Activated naive CD4-positive, alpha-beta T cell treated with anti-CD3 and anti-CD28 coated beads, Interleukin-2, amount 10 ng/mL, durations not matched to agents 7 days and 5 days (primary cell): ENCODE data around the gene ALK.

Source experiments
- CTCF ChIA-PET: fragments of 350-600 bp; sonication (Branson Sonifier 250); formaldehyde crosslinking; loops from one replicate; lab custom pipeline; 2021; ENCODE audit warnings: antibody characterized with exemption; lab: Charles Lee
- DNase-seq: peaks from one replicate; pipeline ENCODE4 v3.0.0-alpha.2; 2020
- H3K27ac Mint-ChIP-seq: one replicate; pipeline ENCODE4 v1.8.0; 2021; ENCODE audit warnings: mild to moderate bottlenecking, moderate library complexity, mixed read lengths
- H3K27me3 Mint-ChIP-seq: one replicate; pipeline ENCODE4 v1.8.0; 2021; ENCODE audit warnings: mild to moderate bottlenecking, mixed read lengths
- H3K36me3 Mint-ChIP-seq: one replicate; pipeline ENCODE4 v1.8.0; 2021; ENCODE audit warnings: mixed read lengths
- H3K4me1 Mint-ChIP-seq: one replicate; pipeline ENCODE4 v1.8.0; 2021; ENCODE audit warnings: mixed read lengths
- H3K4me3 Mint-ChIP-seq: one replicate; pipeline ENCODE4 v1.8.0; 2021; ENCODE audit warnings: mild to moderate bottlenecking, moderate library complexity, mixed read lengths
- H3K9me3 Mint-ChIP-seq: one replicate; pipeline ENCODE4 v1.8.0; 2021; ENCODE audit warnings: mixed read lengths

Gene ALK

DNA sequence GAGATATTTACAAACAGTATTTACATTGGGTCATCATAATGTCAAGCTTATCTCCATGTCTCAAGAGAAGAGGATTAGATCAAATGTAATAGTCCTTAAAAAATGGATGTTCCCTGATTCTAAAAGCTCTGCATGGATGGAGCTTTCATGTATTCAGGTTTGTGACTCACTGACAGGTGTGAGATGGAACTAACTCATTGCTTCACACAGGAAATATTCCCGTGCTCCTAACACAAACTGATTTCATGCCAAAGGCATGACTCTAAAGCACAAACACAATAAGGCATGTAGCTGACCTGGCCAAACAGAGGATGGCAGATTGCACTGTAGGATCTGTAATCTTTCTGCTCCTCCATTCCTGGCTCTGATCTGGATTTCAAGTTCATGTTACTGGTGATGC lies 110.0 kb downstream of the ALK start:
- Mint-ChIP-seq H3K27ac (no peak overlapping the region), H3K27me3 (peaks cover 6% of the 10 kb centered on the region), H3K4me3 (no peak overlapping the region), H3K9me3 (no peaks in the 10 kb centered on the region), H3K36me3 (no peaks in the 10 kb centered on the region), H3K4me1 (no peaks in the 10 kb centered on the region)
- CTCF ChIA-PET = no interaction called here
- DNase-seq = no peak

- CTCF ChIA-PET = no interaction called here
These were observed 110.4 kb downstream of the ALK start for GRCh38 chr2:29810956-29811355.

DNA sequence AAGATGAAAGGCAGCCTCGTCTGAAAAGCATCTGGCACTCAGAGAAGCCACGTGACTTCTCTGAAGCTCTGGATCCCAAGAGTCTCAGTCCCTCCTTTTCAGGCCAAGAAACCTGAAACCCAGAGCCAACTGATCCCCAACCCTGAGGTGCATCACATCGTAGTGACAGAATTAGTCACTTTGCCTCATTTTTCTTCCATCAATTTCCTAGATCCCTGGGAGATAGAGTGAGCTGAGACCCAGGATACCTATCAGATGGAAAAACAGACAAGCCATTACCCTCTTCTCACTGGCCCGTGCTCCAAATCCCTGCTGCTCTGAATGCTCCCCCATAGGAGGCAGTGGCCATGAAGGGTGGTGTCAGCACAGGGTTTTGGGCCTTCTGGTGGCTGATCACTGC lies 113.1 kb downstream of the ALK start:
- Mint-ChIP-seq H3K9me3 (no peaks in the 10 kb centered on the region), H3K4me3 (no peak overlapping the region), H3K27me3 (peaks cover 6% of the 10 kb centered on the region), H3K27ac (no peak overlapping the region), H3K4me1 (no peaks in the 10 kb centered on the region), H3K36me3 (no peaks in the 10 kb centered on the region)
- CTCF ChIA-PET = no interaction called here
- DNase-seq = no peak

More at GRCh38 chr2:29810956-29811355, 110.4 kb downstream of the ALK start:
- Mint-ChIP-seq H3K36me3 (no peaks in the 10 kb centered on the region), H3K4me3 (no peak overlapping the region), H3K9me3 (no peaks in the 10 kb centered on the region), H3K4me1 (no peaks in the 10 kb centered on the region), H3K27ac (no peak overlapping the region), H3K27me3 (peaks cover 6% of the 10 kb centered on the region)
- no peak for DNase-seq

DNA sequence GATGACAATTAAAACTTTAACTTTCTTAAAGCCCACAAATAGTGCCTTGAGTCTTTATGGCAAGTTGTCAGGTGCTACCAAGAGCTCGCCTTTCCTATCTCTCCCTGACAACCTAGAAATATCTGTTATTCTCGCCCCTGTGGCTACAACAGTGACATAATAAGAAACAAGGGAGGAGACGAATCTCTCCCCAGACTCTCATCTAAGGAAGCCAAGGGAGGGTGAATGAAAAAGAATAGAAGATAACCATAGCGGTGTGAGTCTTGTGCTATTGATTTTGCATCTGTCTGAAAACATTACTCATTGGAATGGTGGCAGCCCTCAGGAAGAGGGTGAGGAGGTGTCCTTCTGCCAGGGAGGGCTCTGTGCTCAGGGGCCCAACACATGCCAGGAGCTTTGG lies 114.3 kb downstream of the ALK start:
- no peak overlapping the region for H3K27ac Mint-ChIP-seq
- peaks cover 6% of the 10 kb centered on the region for H3K27me3 Mint-ChIP-seq
- CTCF ChIA-PET = no interaction called here
- DNase-seq = no peak
- H3K36me3 Mint-ChIP-seq = no peaks in the 10 kb centered on the region
- H3K9me3 Mint-ChIP-seq = no peaks in the 10 kb centered on the region
- H3K4me1 Mint-ChIP-seq = no peaks in the 10 kb centered on the region
- no peak overlapping the region for H3K4me3 Mint-ChIP-seq

GRCh38 chr2:29806461-29806860 lies 114.9 kb downstream of the ALK start:
- H3K4me1 Mint-ChIP-seq = no peaks in the 10 kb centered on the region
- no peaks in the 10 kb centered on the region for H3K9me3 Mint-ChIP-seq
- H3K36me3 Mint-ChIP-seq = no peaks in the 10 kb centered on the region
- DNase-seq = no peak
- H3K27me3 Mint-ChIP-seq = peaks cover 6% of the 10 kb centered on the region
- H3K27ac Mint-ChIP-seq = no peak overlapping the region
- CTCF ChIA-PET = no interaction called here
- H3K4me3 Mint-ChIP-seq = no peak overlapping the region

GRCh38 chr2:29804671-29805070 lies 116.7 kb downstream of the ALK start:
- Mint-ChIP-seq H3K4me1 (no peaks in the 10 kb centered on the region), H3K4me3 (no peak overlapping the region), H3K9me3 (no peaks in the 10 kb centered on the region), H3K27me3 (peaks cover 6% of the 10 kb centered on the region), H3K36me3 (no peaks in the 10 kb centered on the region), H3K27ac (no peak overlapping the region)
- CTCF ChIA-PET = no interaction called here
- no peak for DNase-seq

DNA sequence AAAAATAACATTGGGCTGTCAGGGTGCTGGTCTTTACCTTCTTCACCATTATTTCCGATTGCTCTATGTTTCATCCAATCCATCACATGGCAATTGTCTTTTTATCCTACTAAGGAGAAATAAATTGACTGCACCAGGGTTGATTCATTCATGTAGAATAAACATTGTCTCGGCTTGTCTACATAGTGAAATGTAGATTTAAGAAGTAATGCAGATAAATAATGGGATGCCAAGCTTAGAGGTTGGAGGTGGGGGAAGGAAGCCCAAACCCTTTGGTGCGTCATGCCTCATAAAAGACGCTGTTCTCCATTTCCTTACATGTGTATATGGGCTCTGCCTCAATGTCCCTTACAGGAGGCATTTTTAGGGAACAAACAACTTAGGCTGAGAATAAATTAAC lies 117.8 kb downstream of the ALK start:
- Mint-ChIP-seq H3K36me3 (no peaks in the 10 kb centered on the region), H3K9me3 (no peaks in the 10 kb centered on the region), H3K27me3 (peaks cover 5% of the 10 kb centered on the region), H3K27ac (no peak overlapping the region), H3K4me3 (no peak overlapping the region), H3K4me1 (no peaks in the 10 kb centered on the region)
- no peak for DNase-seq
- CTCF ChIA-PET = no interaction called here

- no peak overlapping the region for H3K27ac Mint-ChIP-seq
- no peaks in the 10 kb centered on the region for H3K36me3 Mint-ChIP-seq
- H3K4me3 Mint-ChIP-seq = no peak overlapping the region
- H3K4me1 Mint-ChIP-seq = no peaks in the 10 kb centered on the region
- H3K27me3 Mint-ChIP-seq = no peaks in the 10 kb centered on the region
- CTCF ChIA-PET = no interaction called here
- DNase-seq = no peak
- H3K9me3 Mint-ChIP-seq = no peaks in the 10 kb centered on the region
These were observed 118.4 kb downstream of the ALK start for GRCh38 chr2:29802986-29803385.

GRCh38 chr2:29799628-29800027 lies 121.8 kb downstream of the ALK start:
- DNase-seq = no peak
- Mint-ChIP-seq H3K4me1 (no peaks in the 10 kb centered on the region), H3K27ac (no peak overlapping the region), H3K4me3 (no peak overlapping the region), H3K36me3 (no peaks in the 10 kb centered on the region), H3K27me3 (no peaks in the 10 kb centered on the region), H3K9me3 (no peaks in the 10 kb centered on the region)
- CTCF ChIA-PET = no interaction called here

- H3K27ac Mint-ChIP-seq = no peak overlapping the region
- H3K4me1 Mint-ChIP-seq = no peaks in the 10 kb centered on the region
- CTCF ChIA-PET = no interaction called here
- H3K36me3 Mint-ChIP-seq = no peaks in the 10 kb centered on the region
- H3K27me3 Mint-ChIP-seq = no peaks in the 10 kb centered on the region
- H3K4me3 Mint-ChIP-seq = no peak overlapping the region
- DNase-seq = no peak
- no peaks in the 10 kb centered on the region for H3K9me3 Mint-ChIP-seq
These were observed 123.5 kb downstream of the ALK start for GRCh38 chr2:29797916-29798315.

DNA sequence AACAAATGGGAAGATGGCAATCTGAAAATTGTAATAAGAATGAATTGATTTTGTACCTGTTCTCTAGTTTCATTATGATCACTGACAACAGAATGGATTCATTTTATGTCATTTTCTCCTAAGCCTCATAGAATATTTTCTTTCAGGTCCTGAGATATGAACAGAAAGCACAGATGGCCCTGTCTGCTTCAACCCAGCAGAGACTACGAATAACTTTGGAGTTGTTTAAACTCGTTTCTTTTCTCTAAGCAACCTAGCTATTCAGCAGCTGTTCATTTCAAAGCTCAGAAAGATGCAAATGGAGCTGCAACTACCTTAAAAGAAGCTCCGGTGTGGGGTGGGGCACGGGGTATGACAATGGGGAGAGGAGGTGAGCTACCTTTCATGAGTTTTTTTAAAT lies 124.9 kb downstream of the ALK start:
- DNase-seq = no peak
- Mint-ChIP-seq H3K9me3 (no peaks in the 10 kb centered on the region), H3K36me3 (no peaks in the 10 kb centered on the region), H3K4me3 (no peak overlapping the region), H3K27me3 (no peaks in the 10 kb centered on the region), H3K27ac (no peak overlapping the region), H3K4me1 (no peaks in the 10 kb centered on the region)
- CTCF ChIA-PET = no interaction called here

DNA sequence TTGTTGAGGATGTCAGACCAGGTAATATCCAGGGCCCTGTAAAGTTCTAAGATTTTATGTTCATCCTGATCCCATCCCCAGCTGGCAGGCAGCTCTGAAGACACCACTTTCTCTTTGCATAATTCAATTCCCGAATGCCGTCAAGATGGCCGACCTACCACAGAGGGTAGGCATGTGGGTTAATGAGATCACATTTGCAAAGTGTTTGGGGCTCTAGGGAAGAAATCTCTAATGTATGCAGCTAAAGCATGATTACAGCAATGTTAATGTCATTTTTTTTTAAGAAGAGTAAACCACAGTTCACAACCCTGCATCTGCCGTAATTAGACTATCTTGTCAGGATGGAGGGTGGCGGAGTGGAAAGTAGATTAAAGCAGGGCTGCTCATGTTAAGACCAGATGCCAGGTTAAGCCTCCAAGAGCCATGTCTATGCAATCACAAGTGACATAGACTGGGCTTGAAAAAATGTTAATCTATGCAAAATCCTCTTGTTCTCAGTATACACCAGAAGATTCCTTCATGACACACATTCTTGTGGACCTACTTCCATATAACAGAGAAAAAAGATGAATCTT lies 131.4 kb downstream of the ALK start:
- Mint-ChIP-seq H3K9me3 (no peaks in the 10 kb centered on the region), H3K27ac (no peak overlapping the region), H3K27me3 (no peaks in the 10 kb centered on the region), H3K4me1 (no peaks in the 10 kb centered on the region), H3K4me3 (no peak overlapping the region), H3K36me3 (no peaks in the 10 kb centered on the region)
- CTCF ChIA-PET = no interaction called here
- DNase-seq = no peak

DNA sequence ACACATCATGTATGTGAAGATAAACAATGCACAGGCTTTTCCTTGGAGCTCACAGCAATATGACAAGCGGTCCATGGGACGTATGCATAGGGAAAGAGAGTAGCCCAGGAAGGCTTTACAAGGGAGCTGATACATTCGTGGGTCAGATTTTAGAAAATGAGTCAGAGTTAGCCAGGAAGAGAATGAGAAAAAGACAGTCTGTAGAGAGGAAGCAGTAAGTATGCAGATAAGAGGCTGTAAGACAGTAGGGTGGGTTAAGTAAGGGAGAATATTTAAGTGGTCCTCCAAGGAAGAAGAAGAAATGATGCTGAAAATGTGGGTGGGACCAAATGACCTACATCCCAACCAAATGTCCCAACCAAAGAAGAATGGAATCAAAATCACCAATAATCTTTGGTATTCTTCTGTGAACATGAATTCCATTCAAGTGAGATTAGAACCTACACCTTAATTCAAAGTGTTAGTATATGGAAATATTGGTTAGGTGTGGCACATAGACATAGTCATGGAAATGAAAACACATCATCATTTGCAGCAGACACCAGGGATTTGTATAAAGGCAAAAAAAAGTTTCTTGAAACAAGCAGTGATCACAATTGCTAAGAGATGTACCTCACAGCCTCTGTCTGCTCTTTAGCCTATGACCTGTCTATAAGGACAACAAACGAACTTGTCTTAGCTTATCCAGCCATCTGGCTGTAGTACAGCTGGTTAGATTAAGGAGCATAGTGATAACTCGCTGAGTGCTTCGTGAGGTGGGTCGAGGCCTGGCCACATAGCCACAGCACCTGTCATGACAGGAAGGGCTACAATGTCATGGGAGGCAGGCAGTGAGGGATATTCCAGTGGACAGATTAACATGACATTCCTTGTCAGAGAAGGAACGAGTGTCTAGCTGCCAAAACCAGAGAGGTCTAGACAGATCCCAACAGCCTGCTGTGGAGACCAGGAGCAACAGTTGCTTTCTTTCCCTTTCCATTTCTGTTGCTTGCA lies 133.6 kb downstream of the ALK start:
- Mint-ChIP-seq H3K9me3 (no peaks in the 10 kb centered on the region), H3K4me1 (no peaks in the 10 kb centered on the region), H3K4me3 (no peak overlapping the region), H3K36me3 (no peaks in the 10 kb centered on the region), H3K27ac (no peak overlapping the region), H3K27me3 (no peaks in the 10 kb centered on the region)
- CTCF ChIA-PET = no interaction called here
- DNase-seq = no peak

DNA sequence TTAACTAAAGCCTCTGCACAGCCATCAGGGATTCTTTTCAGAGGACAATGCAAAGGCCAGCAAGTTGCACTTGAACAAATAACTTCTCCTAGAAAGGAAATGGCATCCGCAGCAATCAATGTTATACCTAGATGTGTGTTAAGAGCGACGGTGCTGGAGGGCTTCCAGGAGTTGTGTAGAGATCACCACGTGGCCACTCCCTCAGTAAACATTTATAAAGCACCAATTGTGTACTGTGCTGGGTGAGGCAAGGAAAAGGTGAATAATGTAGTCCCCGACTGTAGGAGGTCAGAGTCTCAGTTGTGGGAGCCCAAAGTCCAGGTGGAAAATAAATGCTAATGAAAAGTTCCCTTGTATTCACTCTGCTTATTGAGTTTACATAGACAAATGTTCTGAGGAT lies 135.0 kb downstream of the ALK start:
- no peaks in the 10 kb centered on the region for H3K27me3 Mint-ChIP-seq
- H3K4me1 Mint-ChIP-seq = no peaks in the 10 kb centered on the region
- no peak overlapping the region for H3K4me3 Mint-ChIP-seq
- DNase-seq = no peak
- no peaks in the 10 kb centered on the region for H3K36me3 Mint-ChIP-seq
- H3K27ac Mint-ChIP-seq = no peak overlapping the region
- CTCF ChIA-PET = no interaction called here
- H3K9me3 Mint-ChIP-seq = no peaks in the 10 kb centered on the region

DNA sequence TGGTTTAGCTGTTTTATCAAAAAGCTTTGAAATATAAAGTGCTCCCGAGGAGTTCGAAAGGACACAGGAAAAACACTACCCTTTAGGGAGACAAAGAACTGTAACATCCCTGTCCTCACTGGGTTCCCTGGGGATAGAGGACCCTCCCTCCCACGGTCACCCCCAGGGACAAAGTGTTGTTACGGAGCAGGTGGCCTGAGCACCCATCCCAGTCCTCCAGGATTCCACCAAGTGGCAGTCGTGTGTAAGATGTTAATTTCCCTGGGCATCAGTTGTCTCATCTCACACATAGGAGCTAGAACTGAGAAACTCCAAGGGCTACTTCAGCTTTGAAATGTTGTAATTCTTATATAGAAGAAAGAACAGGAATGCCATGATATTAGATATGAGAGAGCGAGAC lies 137.7 kb downstream of the ALK start:
- no peaks in the 10 kb centered on the region for H3K4me1 Mint-ChIP-seq
- H3K27ac Mint-ChIP-seq = no peak overlapping the region
- CTCF ChIA-PET = no interaction called here
- no peaks in the 10 kb centered on the region for H3K27me3 Mint-ChIP-seq
- H3K9me3 Mint-ChIP-seq = no peaks in the 10 kb centered on the region
- H3K4me3 Mint-ChIP-seq = no peak overlapping the region
- H3K36me3 Mint-ChIP-seq = no peaks in the 10 kb centered on the region
- no peak for DNase-seq
